Small intestine (tissue), 7 donors: Measurements from ENCODE around the gene LRRC7. TPM values are rescaled to one million over a fixed set of nuclear protein-coding genes. Genes with fewer than 3 reads are reported as not detected.

ENCODE experiments used
- DNase-seq, 2 donors: peaks; one replicate each; pipeline versions ENCODE4 v3.0.0 to v3.0.0-alpha.2; 2013
- FAIRE-seq: peaks from 2 replicates; lab custom pipeline; 2012; peaks lifted over from hg19 to GRCh38; lab: Jason Lieb, UNC
- H3K27ac ChIP-seq, 3 donors: one replicate each; pipeline ENCODE4 v1.5.1; 2013; ENCODE audit warnings: low read length in 2 of 3, mild to moderate bottlenecking in 2 of 3, control low read depth in 1 of 3, inconsistent platforms in 1 of 3, low read depth in 1 of 3, moderate library complexity in 1 of 3
- H3K27me3 ChIP-seq, 3 donors: one replicate each; pipeline ENCODE4 v1.6.1; 2013; ENCODE audit warnings: low read length in 3 of 3, inconsistent platforms in 1 of 3; ENCODE audit not compliant: control insufficient read depth in 3 of 3, insufficient read depth in 3 of 3
- H3K36me3 ChIP-seq, 3 donors: one replicate each; pipeline ENCODE4 v1.6.1; 2013; ENCODE audit warnings: low read length in 3 of 3, inconsistent platforms in 1 of 3, low read depth in 1 of 3, mild to moderate bottlenecking in 1 of 3, moderate library complexity in 1 of 3; ENCODE audit not compliant: control insufficient read depth in 3 of 3, insufficient read depth in 2 of 3
- H3K4me1 ChIP-seq, 3 donors: one replicate each; pipeline ENCODE4 v1.6.1; 2013; ENCODE audit warnings: low read length in 2 of 3, inconsistent platforms in 1 of 3, low read depth in 1 of 3, mild to moderate bottlenecking in 1 of 3, moderate library complexity in 1 of 3; ENCODE audit not compliant: control insufficient read depth in 3 of 3, insufficient read depth in 2 of 3
- H3K4me3 ChIP-seq, 3 donors: one replicate each; pipeline ENCODE4 v1.5.1; 2013; ENCODE audit warnings: low read length in 3 of 3, control low read depth in 1 of 3, inconsistent platforms in 1 of 3, low read depth in 1 of 3, mild to moderate bottlenecking in 1 of 3, moderate library complexity in 1 of 3
- H3K9me3 ChIP-seq, 2 donors: one replicate each; pipeline ENCODE4 v1.6.1; 2013; ENCODE audit warnings: low read depth in 1 of 2, low read length in 1 of 2; ENCODE audit not compliant: control insufficient read depth in 2 of 2, insufficient read depth in 1 of 2
- WGBS, 3 donors: extraction: QIAGEN DNeasy Blood & Tissue Kit; methylation state at CpG; one replicate each; pipeline ENCODE4 v1.1.7; 2013; 5-methylcytosine and 5-hydroxymethylcytosine counted together
- polyA plus RNA-seq, 4 donors: library from polyadenylated mRNA; stranded (reverse) in 3 of 4; unstranded in 1 of 4; fragments of 200-250 nt in 3 of 4; fragments of 120-200 nt in 1 of 4; gene quantifications; one replicate each; pipeline versions ENCODE4 v1.2.1 to v1.2.3, GENCODE V29; 2013
- donor health status: healthy with polysubstance abuse.
- donor health status: control.
- donor health status: control.
- donor health status: Bipolar disorder and iron deficiency.
- donor health status: healthy.

The LRRC7 gene
- polyA plus RNA-seq, 4 donors = 0.33 to 2.2 TPM; not detected in 2

- H3K27ac ChIP-seq = no peak overlapping the region
- H3K9me3 ChIP-seq = no peaks in the 10 kb centered on the region
- DNase-seq (no peak), FAIRE-seq (no peak)
- H3K4me3 ChIP-seq = no peak overlapping the region
- no peaks in the 10 kb centered on the region for H3K27me3 ChIP-seq
- H3K36me3 ChIP-seq = no peaks in the 10 kb centered on the region
- WGBS, 3 donors = 82 to 88% (median 83%) methylated on average over 5 of the region's 5 CpGs
- H3K4me1 ChIP-seq = no peaks in the 10 kb centered on the region
Measured at GRCh38 chr1:69898403-69898947, 330.8 kb downstream of the LRRC7 start.

DNA sequence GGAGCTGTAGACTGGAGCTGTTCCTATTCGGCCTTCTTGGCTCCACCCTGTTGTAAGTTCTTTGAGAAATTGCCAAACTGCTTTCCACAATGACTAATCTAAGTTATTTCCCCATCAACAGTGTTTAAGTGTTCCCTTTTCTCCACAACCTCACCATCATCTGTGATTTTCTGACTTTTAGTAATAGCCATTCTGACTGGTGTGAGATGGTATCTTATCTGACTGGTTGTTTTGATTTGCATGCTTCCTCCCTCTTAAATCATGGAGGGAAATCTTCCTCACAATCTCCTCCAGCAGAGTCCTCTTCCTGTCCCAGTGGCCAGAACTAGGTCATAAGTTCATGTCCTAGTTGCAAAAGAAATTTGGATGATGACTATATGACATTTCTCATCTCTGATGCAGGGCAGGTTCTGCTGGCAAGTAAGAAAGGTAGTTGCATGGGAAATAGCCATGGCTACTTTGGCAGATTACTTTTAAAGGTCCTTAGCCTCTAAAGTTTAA lies 343.6 kb downstream of the LRRC7 start:
- DNase-seq (no peak), FAIRE-seq (no peak)
- no peak overlapping the region for H3K4me3 ChIP-seq
- no peak overlapping the region for H3K27ac ChIP-seq
- no peaks in the 10 kb centered on the region for H3K27me3 ChIP-seq
- 53 to 93% (median 67%) methylated on average over 1 of the region's 1 CpG for WGBS, 3 donors
- no peaks in the 10 kb centered on the region for H3K4me1 ChIP-seq
- H3K9me3 ChIP-seq = no peaks in the 10 kb centered on the region
- H3K36me3 ChIP-seq = no peaks in the 10 kb centered on the region

DNA sequence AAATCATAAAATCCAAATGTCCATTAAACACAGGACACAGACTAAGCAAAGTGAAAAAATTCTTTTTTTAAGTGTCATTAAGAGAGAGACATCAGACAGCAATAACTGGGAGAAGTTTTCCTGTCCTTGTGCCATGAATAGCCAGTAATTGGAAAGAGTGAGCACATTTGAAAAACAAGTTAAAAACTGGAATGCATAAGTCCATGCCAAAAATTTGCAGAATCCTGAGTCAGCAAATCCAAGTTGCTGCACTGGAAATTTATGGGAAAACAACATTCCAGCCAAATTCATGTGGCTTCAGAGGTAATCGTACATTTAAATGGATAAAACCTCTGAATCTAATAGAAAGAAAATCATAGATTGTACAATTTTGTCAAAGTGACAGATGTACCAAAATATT lies 346.3 kb downstream of the LRRC7 start:
- no peak overlapping the region for H3K27ac ChIP-seq
- no peaks in the 10 kb centered on the region for H3K36me3 ChIP-seq
- peak in 1 of 2 donors; percentile 6 for DNase-seq
- FAIRE-seq = no peak
- 53 to 92% (median 60%) methylated on average over 1 of the region's 1 CpG for WGBS, 3 donors
- H3K27me3 ChIP-seq = no peaks in the 10 kb centered on the region
- no peak overlapping the region for H3K4me3 ChIP-seq
- H3K9me3 ChIP-seq = no peaks in the 10 kb centered on the region
- H3K4me1 ChIP-seq = no peaks in the 10 kb centered on the region

DNA sequence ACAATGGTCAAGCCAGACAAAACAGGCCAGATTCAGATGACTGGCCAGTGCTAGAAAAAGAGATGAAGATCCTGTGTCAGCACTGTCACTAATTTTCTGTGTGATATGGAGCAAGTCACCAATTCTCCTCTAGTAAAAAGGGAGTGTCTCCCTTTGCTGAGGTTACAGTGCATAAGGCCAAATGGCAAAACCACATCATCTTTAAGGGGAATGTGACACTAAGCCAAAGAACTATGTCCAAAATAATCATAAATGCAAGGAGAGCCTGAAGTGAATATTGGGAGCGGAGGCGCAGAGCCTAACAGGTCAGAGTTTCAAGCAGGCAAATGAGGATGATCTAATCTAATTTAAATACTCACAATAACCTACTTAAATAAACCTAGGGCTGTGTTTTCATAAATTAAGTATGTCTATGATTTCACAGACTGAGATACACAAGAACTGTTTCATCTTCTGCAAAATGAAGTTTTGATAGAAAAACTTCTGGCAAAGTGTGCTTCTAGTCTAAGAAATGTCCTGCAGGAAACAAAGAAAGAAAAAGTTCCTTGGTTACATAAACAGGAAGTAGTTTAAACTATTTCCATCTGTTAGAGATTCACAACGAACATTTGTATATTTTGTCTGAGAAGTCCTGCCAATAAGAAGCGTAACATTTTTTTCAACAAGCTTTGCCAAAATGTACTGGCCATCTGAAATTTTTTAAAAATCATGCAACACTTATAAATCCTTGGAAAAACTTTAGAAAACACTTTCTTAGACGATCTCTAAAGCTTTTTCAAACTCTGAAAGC lies 347.4 kb downstream of the LRRC7 start:
- Histone ChIP-seq H3K27ac (no peak overlapping the region), H3K4me3 (no peak overlapping the region), H3K27me3 (no peaks in the 10 kb centered on the region), H3K36me3 (no peaks in the 10 kb centered on the region), H3K4me1 (no peaks in the 10 kb centered on the region), H3K9me3 (peaks cover 0 to 3% of the 10 kb centered on the region in 2 donors)
- no peak for DNase-seq
- WGBS, 3 donors = 48 to 69% (median 66%) methylated on average over 5 of the region's 5 CpGs
- FAIRE-seq = no peak

GRCh38 chr1:69919129-69919921 lies 351.6 kb downstream of the LRRC7 start:
- FAIRE-seq = no peak
- DNase-seq = no peak
- Histone ChIP-seq H3K27ac (no peak overlapping the region), H3K36me3 (no peaks in the 10 kb centered on the region), H3K9me3 (peaks cover 0 to 3% of the 10 kb centered on the region in 2 donors), H3K4me3 (no peak overlapping the region), H3K4me1 (no peaks in the 10 kb centered on the region), H3K27me3 (no peaks in the 10 kb centered on the region)
- 95% methylated on average over 36 of the region's 36 CpGs for WGBS, 3 donors

GRCh38 chr1:69919922-69920273 lies 352.2 kb downstream of the LRRC7 start:
- H3K4me1 ChIP-seq = no peaks in the 10 kb centered on the region
- no peak overlapping the region for H3K4me3 ChIP-seq
- peaks cover 0 to 3% of the 10 kb centered on the region in 2 donors for H3K9me3 ChIP-seq
- WGBS, 3 donors = 83 to 89% (median 83%) methylated on average over 6 of the region's 6 CpGs
- no peak for DNase-seq
- no peak overlapping the region for H3K27ac ChIP-seq
- no peaks in the 10 kb centered on the region for H3K36me3 ChIP-seq
- no peaks in the 10 kb centered on the region for H3K27me3 ChIP-seq
- FAIRE-seq = no peak

DNA sequence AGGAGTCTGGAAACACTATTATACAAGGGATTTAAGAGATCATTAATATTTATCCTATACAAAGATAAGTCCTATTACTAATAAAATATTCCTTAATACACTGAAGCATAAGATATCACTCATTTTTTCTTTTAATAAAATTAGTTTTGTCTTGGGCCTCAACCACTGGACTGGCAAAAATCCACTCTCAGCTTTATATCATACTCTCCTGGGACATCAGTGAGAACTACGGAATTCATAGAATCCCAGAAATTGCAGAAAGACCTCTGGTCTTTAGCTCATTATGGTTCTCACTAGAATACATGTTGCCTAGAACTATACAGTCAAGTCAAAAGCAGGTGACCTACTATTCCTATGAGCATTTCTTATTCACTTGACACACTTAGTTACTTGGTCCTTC lies 352.7 kb downstream of the LRRC7 start:
- 82 to 88% (median 83%) methylated on average over 1 of the region's 1 CpG for WGBS, 3 donors
- FAIRE-seq = no peak
- DNase-seq = no peak
- H3K4me1 ChIP-seq = no peaks in the 10 kb centered on the region
- H3K9me3 ChIP-seq = peaks cover 0 to 3% of the 10 kb centered on the region in 2 donors
- H3K36me3 ChIP-seq = no peaks in the 10 kb centered on the region
- H3K4me3 ChIP-seq = no peak overlapping the region
- no peaks in the 10 kb centered on the region for H3K27me3 ChIP-seq
- H3K27ac ChIP-seq = no peak overlapping the region

DNA sequence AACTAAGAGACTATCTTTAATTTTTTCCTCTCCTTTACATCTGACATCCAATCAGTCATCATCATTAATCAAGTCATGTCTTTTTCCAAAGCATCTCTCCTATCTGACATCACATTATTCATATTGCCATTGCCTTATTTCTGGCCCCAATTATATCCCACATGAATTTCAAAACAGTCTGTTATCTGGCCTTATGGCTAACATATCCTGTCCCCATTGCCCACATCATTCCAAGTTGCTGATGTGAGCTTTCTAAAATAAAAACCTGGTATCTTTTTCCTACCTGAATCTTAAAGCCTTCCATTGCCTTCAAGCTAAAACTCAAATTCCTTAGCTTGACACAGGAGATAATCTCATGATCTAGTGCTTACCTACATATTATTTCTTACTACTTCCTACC lies 353.8 kb downstream of the LRRC7 start:
- FAIRE-seq (no peak), DNase-seq (no peak)
- H3K27ac ChIP-seq = no peak overlapping the region
- H3K36me3 ChIP-seq = no peaks in the 10 kb centered on the region
- no peaks in the 10 kb centered on the region for H3K4me1 ChIP-seq
- no peaks in the 10 kb centered on the region for H3K27me3 ChIP-seq
- peaks cover 0 to 3% of the 10 kb centered on the region in 2 donors for H3K9me3 ChIP-seq
- no peak overlapping the region for H3K4me3 ChIP-seq
